CD14-positive monocyte (primary cell): Measurements from ENCODE around the gene SLC2A9. TPM values are rescaled to one million over a fixed set of nuclear protein-coding genes. Genes with fewer than 3 reads are reported as not detected.

Experiments used
- DNase-seq, 3 donors: peaks; one replicate each; pipeline ENCODE4 v3.0.0-alpha.2; 2011 to 2022
- H2AFZ ChIP-seq: 2 replicates; pipeline ENCODE4 v1.6.0; 2012; ENCODE audit warnings: mild to moderate bottlenecking, low read depth, low read length, inconsistent platforms; ENCODE audit not compliant: insufficient read depth, poor library complexity, severe bottlenecking
- H3K27ac ChIP-seq, 2 donors: 1 replicate in 1 of 2; 2 replicates in 1 of 2; pipeline ENCODE4 v1.5.1; 2012 to 2013; ENCODE audit warnings: low read length in 2 of 2, control low read depth in 1 of 2, inconsistent platforms in 1 of 2, low read depth in 1 of 2, mild to moderate bottlenecking in 1 of 2
- H3K27me3 ChIP-seq, 2 donors: one replicate each; pipeline versions ENCODE4 v1.6.0 to v1.6.1; 2011 to 2013; ENCODE audit warnings: low read length in 2 of 2; ENCODE audit not compliant: control insufficient read depth in 2 of 2, insufficient read depth in 2 of 2
- H3K36me3 ChIP-seq, 2 donors: replicated peaks in 1 of 2; 1 replicate in 1 of 2; 2 replicates in 1 of 2; pipeline versions ENCODE4 v1.5.1 to v1.6.1; 2012 to 2013; ENCODE audit warnings: low read length in 2 of 2, control low read depth in 1 of 2, inconsistent platforms in 1 of 2, mild to moderate bottlenecking in 1 of 2; ENCODE audit not compliant: insufficient read depth in 2 of 2, control insufficient read depth in 1 of 2
- H3K4me1 ChIP-seq, 2 donors: 1 replicate in 1 of 2; 2 replicates in 1 of 2; pipeline versions ENCODE4 v1.5.1 to v1.6.1; 2012 to 2013; ENCODE audit warnings: low read length in 2 of 2, control low read depth in 1 of 2, inconsistent platforms in 1 of 2, mild to moderate bottlenecking in 1 of 2, moderate library complexity in 1 of 2; ENCODE audit not compliant: insufficient read depth in 2 of 2, control insufficient read depth in 1 of 2
- H3K4me2 ChIP-seq: replicated peaks from 2 replicates; pipeline ENCODE3; 2012; ENCODE audit warnings: low read length, moderate library complexity, mild to moderate bottlenecking; ENCODE audit not compliant: poor library complexity, severe bottlenecking; ENCODE audit errors: extremely low read depth
- H3K4me3 ChIP-seq, 3 experiments: fragments of 200-600 bp in 1 of 3; sonication (generic) in 1 of 3; replicated peaks in 1 of 3; 1 replicate in 2 of 3; 2 replicates in 1 of 3; pipeline ENCODE4 v1.5.1; 2011 to 2013; ENCODE audit warnings: low read length in 3 of 3, mild to moderate bottlenecking in 3 of 3, control low read depth in 2 of 3, low read depth in 2 of 3, inconsistent platforms in 1 of 3, moderate library complexity in 1 of 3
- H3K79me2 ChIP-seq: 2 replicates; pipeline ENCODE4 v1.6.0; 2012; ENCODE audit warnings: mild to moderate bottlenecking, control low read depth, inconsistent platforms, low read length, moderate library complexity; ENCODE audit not compliant: insufficient read depth
- H3K9ac ChIP-seq: 2 replicates; pipeline ENCODE4 v1.6.0; 2017; ENCODE audit warnings: low read length, mild to moderate bottlenecking; ENCODE audit not compliant: insufficient read depth, poor library complexity, severe bottlenecking
- H3K9me3 ChIP-seq, 2 donors: replicated peaks in 1 of 2; 1 replicate in 1 of 2; 2 replicates in 1 of 2; pipeline versions ENCODE4 v1.5.1 to v1.6.1; 2012 to 2013; ENCODE audit warnings: low read length in 2 of 2, control low read depth in 1 of 2; ENCODE audit not compliant: control insufficient read depth in 1 of 2, insufficient read depth in 1 of 2
- H4K20me1 ChIP-seq: 2 replicates; pipeline ENCODE4 v1.6.0; 2012; ENCODE audit warnings: mild to moderate bottlenecking, low read length, control low read depth, moderate library complexity; ENCODE audit not compliant: insufficient read depth
- H3K27ac Mint-ChIP-seq, 7 donors: one replicate each; pipeline ENCODE4 v1.8.0; 2020; ENCODE audit warnings: mild to moderate bottlenecking in 7 of 7, mixed read lengths in 7 of 7, moderate library complexity in 6 of 7, inconsistent platforms in 2 of 7
- H3K27me3 Mint-ChIP-seq, 3 donors: one replicate each; pipeline ENCODE4 v1.8.0; 2021 to 2022; ENCODE audit warnings: low read depth in 3 of 3, mild to moderate bottlenecking in 3 of 3, mixed read lengths in 3 of 3, moderate library complexity in 3 of 3, inconsistent platforms in 1 of 3
- H3K36me3 Mint-ChIP-seq, 2 donors: one replicate each; pipeline ENCODE4 v1.8.0; 2020; ENCODE audit warnings: mixed read lengths in 2 of 2, inconsistent platforms in 1 of 2, mild to moderate bottlenecking in 1 of 2
- H3K4me1 Mint-ChIP-seq: one replicate; pipeline ENCODE4 v1.8.0; 2020; ENCODE audit warnings: mild to moderate bottlenecking, mixed read lengths
- H3K4me3 Mint-ChIP-seq, 2 donors: one replicate each; pipeline ENCODE4 v1.8.0; 2020; ENCODE audit warnings: mild to moderate bottlenecking in 2 of 2, mixed read lengths in 2 of 2, moderate library complexity in 1 of 2
- H3K9me3 Mint-ChIP-seq, 7 donors: one replicate each; pipeline ENCODE4 v1.8.0; 2020 to 2022; ENCODE audit warnings: mixed read lengths in 7 of 7, mild to moderate bottlenecking in 6 of 7, moderate library complexity in 6 of 7, inconsistent platforms in 2 of 7
- WGBS: methylation state at CpG from one replicate; pipeline ENCODE4 v1.1.5; 2013; ENCODE audit warnings: missing lambda C conversion rate; ENCODE audit not compliant: insufficient coverage; 5-methylcytosine and 5-hydroxymethylcytosine counted together
- intact Hi-C, 2 donors: fragments of 100-400 bp; cut with micrococcal nuclease; formaldehyde crosslinking; loops; one replicate each; pipeline versions ENCODE4 v1.15.0 to v1.15.1; 2023
- polyA plus RNA-seq, 3 donors: library from polyadenylated mRNA; depleted of rRNA in 1 of 3; unstranded in 2 of 3; stranded (reverse) in 1 of 3; fragments of 300-500 nt in 2 of 3; fragments of >200 nt in 1 of 3; fragmentation: Illumina TruSeq in 2 of 3; gene quantifications; 1 replicate in 2 of 3; 2 replicates in 1 of 3; pipeline ENCODE4 v1.2.3, GENCODE V29; 2012 to 2021
- TF ChIP-seq, protein P1 (sequence below): fragments of 200-600 bp; IDR thresholded peaks from one replicate; pipeline ENCODE4 v1.8.0; 2022; ENCODE audit warnings: antibody characterized with exemption, mild to moderate bottlenecking

Gene SLC2A9
- polyA plus RNA-seq, 3 donors, result 27.3 to 38.6 (median 34.7) TPM

DNA sequence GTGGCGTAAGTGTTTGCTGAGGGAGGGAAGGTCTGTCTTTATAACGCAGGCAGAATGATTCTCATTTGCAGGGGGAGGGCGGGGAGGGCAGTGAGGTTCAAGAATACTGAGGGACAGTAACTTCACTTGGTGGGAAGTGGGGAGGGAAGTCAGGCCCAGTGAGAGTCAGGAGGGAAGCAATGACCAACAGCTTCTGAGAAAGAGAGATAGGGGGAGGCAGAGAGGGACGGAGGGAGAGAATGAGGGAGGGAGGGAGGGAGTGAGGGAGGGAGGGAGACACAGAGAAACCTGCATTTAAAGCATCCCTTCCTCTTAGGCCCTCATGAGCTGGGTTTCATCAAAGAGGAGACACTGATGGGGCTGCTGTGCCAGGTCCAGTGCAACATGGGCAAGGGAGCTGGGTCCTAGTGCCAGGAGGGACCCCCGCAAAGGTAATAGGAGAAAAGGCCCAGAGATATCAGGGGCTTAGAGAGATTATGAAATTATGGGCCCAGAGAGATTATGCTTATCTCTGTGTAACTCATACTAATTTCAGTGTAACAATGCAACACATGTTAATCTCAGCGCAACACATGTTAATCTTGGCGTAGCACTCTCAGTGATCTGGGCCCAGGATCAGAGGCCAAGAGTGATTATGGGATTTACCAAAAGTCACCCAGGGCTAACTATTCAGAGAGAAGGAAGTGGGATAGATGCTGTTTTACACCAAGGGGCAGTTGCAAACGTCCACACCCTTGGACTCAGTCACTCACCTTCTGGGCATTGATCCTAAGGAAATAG is 127.8 kb downstream of the SLC2A9 start:
- H3K27me3 Mint-ChIP-seq, result no peaks in the 10 kb centered on the region
- no peak overlapping the region for H3K9ac ChIP-seq
- DNase-seq, result no peak
- peaks cover 27 to 66% of the 10 kb centered on the region in 2 donors for H3K36me3 ChIP-seq
- no peaks in the 10 kb centered on the region for H3K9me3 Mint-ChIP-seq
- peaks cover 3% of the 10 kb centered on the region for H3K4me1 Mint-ChIP-seq
- no peak overlapping the region for H3K4me3 ChIP-seq
- no peak overlapping the region for H2AFZ ChIP-seq
- peaks cover 0 to 7% of the 10 kb centered on the region in 2 donors for H3K4me1 ChIP-seq
- H3K27me3 ChIP-seq, result no peaks in the 10 kb centered on the region
- WGBS, result 100% methylated on average over 2 of the region's 8 CpGs
- no peak overlapping the region for H3K4me2 ChIP-seq
- H3K4me3 Mint-ChIP-seq, result no peak overlapping the region
- H3K36me3 Mint-ChIP-seq, result peaks cover 45 to 51% of the 10 kb centered on the region in 2 donors
- no peak overlapping the region for H3K27ac Mint-ChIP-seq
- no peaks in the 10 kb centered on the region for H3K9me3 ChIP-seq
- H4K20me1 ChIP-seq, result no peaks in the 10 kb centered on the region
- H3K79me2 ChIP-seq, result no peaks in the 10 kb centered on the region
- intact Hi-C loops, result no loop called here
- H3K27ac ChIP-seq, result no peak overlapping the region
- TF ChIP-seq, protein P1, sequence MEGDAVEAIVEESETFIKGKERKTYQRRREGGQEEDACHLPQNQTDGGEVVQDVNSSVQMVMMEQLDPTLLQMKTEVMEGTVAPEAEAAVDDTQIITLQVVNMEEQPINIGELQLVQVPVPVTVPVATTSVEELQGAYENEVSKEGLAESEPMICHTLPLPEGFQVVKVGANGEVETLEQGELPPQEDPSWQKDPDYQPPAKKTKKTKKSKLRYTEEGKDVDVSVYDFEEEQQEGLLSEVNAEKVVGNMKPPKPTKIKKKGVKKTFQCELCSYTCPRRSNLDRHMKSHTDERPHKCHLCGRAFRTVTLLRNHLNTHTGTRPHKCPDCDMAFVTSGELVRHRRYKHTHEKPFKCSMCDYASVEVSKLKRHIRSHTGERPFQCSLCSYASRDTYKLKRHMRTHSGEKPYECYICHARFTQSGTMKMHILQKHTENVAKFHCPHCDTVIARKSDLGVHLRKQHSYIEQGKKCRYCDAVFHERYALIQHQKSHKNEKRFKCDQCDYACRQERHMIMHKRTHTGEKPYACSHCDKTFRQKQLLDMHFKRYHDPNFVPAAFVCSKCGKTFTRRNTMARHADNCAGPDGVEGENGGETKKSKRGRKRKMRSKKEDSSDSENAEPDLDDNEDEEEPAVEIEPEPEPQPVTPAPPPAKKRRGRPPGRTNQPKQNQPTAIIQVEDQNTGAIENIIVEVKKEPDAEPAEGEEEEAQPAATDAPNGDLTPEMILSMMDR, result no peak

DNA sequence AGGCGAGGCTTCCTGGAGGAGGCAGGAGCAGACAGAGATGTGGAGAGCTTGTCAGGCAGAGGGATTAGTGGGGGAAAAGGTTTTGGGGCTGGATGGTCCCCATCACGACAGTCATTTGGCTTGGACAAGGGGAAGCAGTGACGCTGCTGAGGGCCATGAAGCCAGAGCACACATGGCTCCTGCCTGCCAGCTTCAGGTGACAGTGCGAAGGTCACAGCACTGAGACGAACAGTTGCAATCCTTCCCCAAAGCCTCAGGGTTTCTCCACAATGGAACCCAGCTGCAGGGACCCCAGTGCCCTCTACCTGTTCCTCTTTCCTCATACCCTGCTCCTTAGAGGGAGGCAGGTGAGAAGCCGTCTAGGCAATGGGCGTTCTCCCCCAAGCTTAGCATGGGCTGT is 129.6 kb downstream of the SLC2A9 start:
- H3K27ac ChIP-seq, result no peak overlapping the region
- DNase-seq, result no peak
- H3K36me3 ChIP-seq, result peaks cover 35 to 64% of the 10 kb centered on the region in 2 donors
- no peak overlapping the region for H2AFZ ChIP-seq
- peaks cover 0 to 7% of the 10 kb centered on the region in 2 donors for H3K4me1 ChIP-seq
- no peak overlapping the region for H3K4me3 ChIP-seq
- H3K27me3 ChIP-seq, result no peaks in the 10 kb centered on the region
- no peaks in the 10 kb centered on the region for H4K20me1 ChIP-seq
- H3K4me3 Mint-ChIP-seq, result no peak overlapping the region
- peaks cover 51 to 55% of the 10 kb centered on the region in 2 donors for H3K36me3 Mint-ChIP-seq
- no peaks in the 10 kb centered on the region for H3K9me3 Mint-ChIP-seq
- H3K27me3 Mint-ChIP-seq, result no peaks in the 10 kb centered on the region
- TF ChIP-seq, protein P1, result no peak
- H3K9me3 ChIP-seq, result no peaks in the 10 kb centered on the region
- no peak overlapping the region for H3K9ac ChIP-seq
- H3K27ac Mint-ChIP-seq, result no peak overlapping the region
- H3K4me1 Mint-ChIP-seq, result peaks cover 3% of the 10 kb centered on the region
- intact Hi-C loops, result no loop called here
- H3K4me2 ChIP-seq, result no peak overlapping the region
- WGBS, result 89% methylated on average over 5 of the region's 7 CpGs
- H3K79me2 ChIP-seq, result no peaks in the 10 kb centered on the region
